Calu3 (cell line): ENCODE measurements around the gene TXNRD1. TPM values are rescaled to one million over a fixed set of nuclear protein-coding genes. Genes with fewer than 3 reads are reported as not detected.

Experiments
- BruUV-seq: library from RNA; stranded (reverse); fragments of 400-500 nt; replicated peaks from 2 replicates; lab custom pipeline; 2021; lab: Mats Ljungman, UMichigan
- CTCF ChIA-PET: fragments of 300-600 bp; sonication (Branson Sonifier 250); formaldehyde crosslinking; loops from one replicate; lab custom pipeline; 2022; ENCODE audit warnings: antibody characterized with exemption; lab: Charles Lee
- DNase-seq: peaks from one replicate; pipeline ENCODE4 v3.0.0; 2022
- H3K27ac Mint-ChIP-seq: one replicate; pipeline ENCODE4 v1.8.0; 2022; ENCODE audit warnings: mixed read lengths; ENCODE audit not compliant: unreplicated experiment
- H3K27me3 Mint-ChIP-seq: one replicate; pipeline ENCODE4 v1.8.0; 2022; ENCODE audit warnings: mixed read lengths; ENCODE audit not compliant: unreplicated experiment
- H3K36me3 Mint-ChIP-seq: one replicate; pipeline ENCODE4 v1.8.0; 2022; ENCODE audit warnings: mild to moderate bottlenecking, moderate library complexity, mixed read lengths; ENCODE audit not compliant: insufficient read depth, unreplicated experiment
- H3K4me1 Mint-ChIP-seq: one replicate; pipeline ENCODE4 v1.8.0; 2022; ENCODE audit warnings: mild to moderate bottlenecking, low read depth, mixed read lengths; ENCODE audit not compliant: unreplicated experiment
- H3K4me3 Mint-ChIP-seq: one replicate; pipeline ENCODE4 v1.8.0; 2022; ENCODE audit warnings: mild to moderate bottlenecking, low read depth, moderate library complexity, mixed read lengths; ENCODE audit not compliant: unreplicated experiment
- H3K9me3 Mint-ChIP-seq: one replicate; pipeline ENCODE4 v1.8.0; 2022; ENCODE audit warnings: low read depth, mixed read lengths; ENCODE audit not compliant: unreplicated experiment
- CTCF ChIP-seq: fragments of 200-600 bp; IDR thresholded peaks from one replicate; pipeline ENCODE4 v1.8.0; 2022; ENCODE audit warnings: antibody characterized with exemption; ENCODE audit not compliant: unreplicated experiment
- intact Hi-C: fragments of 100-400 bp; cut with micrococcal nuclease; formaldehyde crosslinking; loops from one replicate; pipeline ENCODE4 v1.10.0; 2022; ENCODE audit not compliant: unreplicated experiment
- total RNA-seq: library from RNA; stranded (reverse); gene quantifications from 2 replicates; pipeline ENCODE4 v1.2.3, GENCODE V29; 2022

The TXNRD1 gene
- total RNA-seq, 1 experiment from 2014 or later: 262 TPM

GRCh38 chr12:104359216-104359615, 143.6 kb downstream of the TXNRD1 start:
- H3K27ac Mint-ChIP-seq: no peak overlapping the region
- BruUV-seq: no TSS peak
- TF ChIP-seq CTCF: no peak
- no peaks in the 10 kb centered on the region for H3K27me3 Mint-ChIP-seq
- H3K9me3 Mint-ChIP-seq: no peaks in the 10 kb centered on the region
- peaks cover 16% of the 10 kb centered on the region for H3K4me1 Mint-ChIP-seq
- peaks cover 45% of the 10 kb centered on the region for H3K36me3 Mint-ChIP-seq
- intact Hi-C loops: no loop called here
- CTCF ChIA-PET: no interaction called here
- DNase-seq: no peak
- H3K4me3 Mint-ChIP-seq: no peak overlapping the region

- intact Hi-C loops: no loop called here
- no peak for DNase-seq
- Mint-ChIP-seq H3K4me1 (peaks cover 16% of the 10 kb centered on the region), H3K9me3 (no peaks in the 10 kb centered on the region), H3K27me3 (no peaks in the 10 kb centered on the region), H3K4me3 (no peak overlapping the region), H3K27ac (no peak overlapping the region), H3K36me3 (peaks cover 36% of the 10 kb centered on the region)
- CTCF ChIA-PET: interaction anchor here (0.6 kb wide), 3 partner anchors 82 to 1740 kb away, joined by 4 to 6 read pairs (median 5); no protein-coding TSS in a partner anchor
- no peak for TF ChIP-seq CTCF
- no TSS peak for BruUV-seq
These were observed 144.6 kb downstream of the TXNRD1 start for GRCh38 chr12:104360157-104360556.

- CTCF ChIA-PET: interaction anchor here (0.7 kb wide), 1 partner anchor 22 kb away, joined by 3 read pairs; no protein-coding TSS in a partner anchor
- H3K4me3 Mint-ChIP-seq: peak overlapping the region; percentile 27
- peaks cover 16% of the 10 kb centered on the region for H3K4me1 Mint-ChIP-seq
- intact Hi-C loops: no loop called here
- no peaks in the 10 kb centered on the region for H3K27me3 Mint-ChIP-seq
- peaks cover 26% of the 10 kb centered on the region for H3K36me3 Mint-ChIP-seq
- H3K27ac Mint-ChIP-seq: peak overlapping the region; percentile 43
- peak; percentile 70 for DNase-seq
- no peaks in the 10 kb centered on the region for H3K9me3 Mint-ChIP-seq
- TF ChIP-seq CTCF: no peak
- BruUV-seq: no TSS peak
These were observed 145.6 kb downstream of the TXNRD1 start for GRCh38 chr12:104360983-104361707.

- Mint-ChIP-seq H3K27ac (no peak overlapping the region), H3K4me3 (no peak overlapping the region), H3K27me3 (no peaks in the 10 kb centered on the region), H3K36me3 (peaks cover 11% of the 10 kb centered on the region), H3K9me3 (no peaks in the 10 kb centered on the region), H3K4me1 (peaks cover 17% of the 10 kb centered on the region)
- DNase-seq: no peak
- no peak for TF ChIP-seq CTCF
- intact Hi-C loops: no loop called here
- CTCF ChIA-PET: no interaction called here
- BruUV-seq: no TSS peak
These were observed 150.4 kb downstream of the TXNRD1 start for GRCh38 chr12:104365921-104366410.
